GM19468 (cell line): ENCODE data around the gene DGKB.

Experiments used
- ATAC-seq: cut with Tn5 transposase; IDR thresholded peaks from one replicate; pipeline ENCODE4 v1.9.1; 2021; ENCODE audit warnings: mild to moderate bottlenecking, moderate library complexity, moderate number of reproducible peaks; ENCODE audit not compliant: unreplicated experiment; ENCODE audit errors: extremely low read depth

DGKB gene

DNA sequence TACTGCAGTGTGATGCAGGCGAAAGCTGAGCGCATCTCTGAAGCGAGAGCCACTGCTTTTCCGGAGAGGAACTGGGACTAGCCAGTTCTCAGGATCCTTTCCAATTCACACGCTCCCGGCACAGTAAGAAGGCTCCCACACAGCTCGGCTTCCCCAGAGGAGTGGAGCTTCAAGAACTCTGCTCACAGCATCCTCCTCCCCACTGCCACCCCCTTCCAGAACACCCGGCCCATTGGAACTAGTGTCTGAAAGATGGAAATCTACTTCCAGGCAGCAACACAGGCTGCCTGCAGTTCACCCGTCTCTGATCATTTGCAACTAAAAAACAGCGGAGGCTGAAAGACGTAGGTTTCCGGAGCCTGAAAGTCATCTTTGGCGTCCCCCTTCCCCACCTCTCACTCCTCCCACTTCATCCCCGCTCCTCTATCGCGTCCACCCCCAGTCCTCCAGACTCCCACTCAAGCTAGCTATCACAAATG lies at the start of gene DGKB:
Gene DGKB, minus strand, starts transcription at position 163 of the 479 bp plus-strand sequence.
- no peak for ATAC-seq

DNA sequence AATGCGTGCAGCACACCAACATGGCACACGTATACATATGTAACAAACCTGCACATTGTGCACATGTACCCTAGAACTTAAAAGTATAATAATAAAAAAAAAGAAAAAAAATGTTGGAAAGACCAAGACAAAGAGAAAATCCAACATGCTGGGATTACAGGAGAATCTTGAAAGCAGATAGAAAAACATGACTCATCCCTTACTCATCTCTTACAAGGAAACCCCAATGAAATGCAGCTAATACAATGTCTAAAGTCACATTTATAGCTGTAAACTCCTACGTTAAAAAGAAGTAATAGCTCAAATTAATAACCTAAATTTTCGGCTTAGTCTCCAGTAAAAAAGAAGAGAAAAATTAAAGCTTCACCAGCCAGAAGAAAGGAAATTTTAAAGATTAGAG lies 47.5 kb upstream of the DGKB start:
- no peak for ATAC-seq

DNA sequence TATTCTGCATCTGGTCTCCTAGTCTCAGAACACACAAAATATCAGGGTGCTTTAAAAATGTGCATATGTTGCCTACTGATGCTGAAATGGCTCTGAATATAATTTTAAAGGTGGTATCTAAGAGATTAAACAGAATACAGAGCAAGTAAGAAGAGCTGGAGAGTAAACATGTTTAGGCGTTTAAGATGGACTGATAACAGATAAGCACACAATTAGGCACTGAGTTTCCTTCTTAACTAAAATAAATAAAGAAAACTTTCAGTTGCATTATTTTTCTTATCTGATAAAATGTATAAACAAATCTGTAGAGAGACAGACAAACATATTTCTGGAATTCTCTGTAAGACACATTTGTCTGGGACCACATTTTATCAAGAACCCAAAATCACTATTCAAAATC lies 35.6 kb upstream of the DGKB start:
- no peak for ATAC-seq

DNA sequence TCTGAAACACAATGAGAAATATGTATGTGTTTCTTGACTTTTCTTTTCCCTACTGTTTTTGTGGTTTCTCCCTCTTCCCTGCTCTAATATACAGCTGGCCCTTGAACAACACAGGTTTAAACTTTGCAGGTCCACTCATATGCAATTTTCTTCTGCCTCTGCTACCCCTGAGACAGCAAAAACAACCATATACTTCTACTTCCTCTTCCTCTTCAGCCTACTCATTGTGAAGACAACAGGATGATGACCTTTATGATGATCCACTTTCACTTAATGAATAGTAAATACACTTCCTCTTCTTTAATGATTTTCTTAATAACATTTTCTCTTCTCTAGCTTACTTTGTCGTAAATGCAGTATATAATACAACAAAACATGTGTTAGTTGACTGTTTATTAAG lies 35.0 kb upstream of the DGKB start:
- ATAC-seq, result no peak

DNA sequence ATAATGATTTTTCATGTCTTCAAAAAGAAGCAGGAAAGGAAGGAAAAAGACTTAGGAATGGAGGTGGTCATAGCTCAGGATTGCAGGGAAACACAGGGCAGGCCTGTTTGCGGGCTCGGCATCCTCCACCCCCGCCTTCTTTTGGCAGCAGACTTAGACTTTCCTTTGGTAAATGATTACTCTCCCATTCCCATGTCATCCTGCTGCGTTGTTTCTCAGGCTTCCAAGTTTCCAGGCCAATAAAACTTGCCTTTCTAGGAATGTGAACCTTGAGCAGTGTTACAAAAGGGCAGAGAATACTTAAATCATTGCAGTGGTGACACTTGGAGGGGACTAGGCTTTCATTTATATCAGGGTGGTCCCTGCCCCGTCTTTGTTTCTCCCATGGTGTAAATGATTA lies 34.0 kb upstream of the DGKB start:
- no peak for ATAC-seq

DNA sequence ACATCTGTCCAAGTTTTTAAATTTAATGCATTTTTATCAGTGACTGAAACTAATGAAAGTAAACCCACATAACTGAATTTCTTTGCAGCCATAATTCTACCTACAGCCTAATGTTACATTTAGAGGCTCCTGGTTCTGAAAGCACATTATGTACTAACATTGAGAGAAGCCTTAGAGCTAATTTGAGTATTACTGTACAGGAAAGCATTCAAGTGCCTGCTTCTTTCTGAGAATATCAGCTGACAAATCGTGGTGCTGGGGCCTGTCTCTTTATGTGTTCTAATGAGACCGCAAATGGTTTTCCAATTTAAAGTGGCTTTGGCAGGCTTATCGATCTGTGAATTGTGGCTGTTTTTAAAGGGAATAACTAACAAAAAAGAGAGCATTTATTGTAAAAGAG lies 32.3 kb upstream of the DGKB start:
- no peak for ATAC-seq

DNA sequence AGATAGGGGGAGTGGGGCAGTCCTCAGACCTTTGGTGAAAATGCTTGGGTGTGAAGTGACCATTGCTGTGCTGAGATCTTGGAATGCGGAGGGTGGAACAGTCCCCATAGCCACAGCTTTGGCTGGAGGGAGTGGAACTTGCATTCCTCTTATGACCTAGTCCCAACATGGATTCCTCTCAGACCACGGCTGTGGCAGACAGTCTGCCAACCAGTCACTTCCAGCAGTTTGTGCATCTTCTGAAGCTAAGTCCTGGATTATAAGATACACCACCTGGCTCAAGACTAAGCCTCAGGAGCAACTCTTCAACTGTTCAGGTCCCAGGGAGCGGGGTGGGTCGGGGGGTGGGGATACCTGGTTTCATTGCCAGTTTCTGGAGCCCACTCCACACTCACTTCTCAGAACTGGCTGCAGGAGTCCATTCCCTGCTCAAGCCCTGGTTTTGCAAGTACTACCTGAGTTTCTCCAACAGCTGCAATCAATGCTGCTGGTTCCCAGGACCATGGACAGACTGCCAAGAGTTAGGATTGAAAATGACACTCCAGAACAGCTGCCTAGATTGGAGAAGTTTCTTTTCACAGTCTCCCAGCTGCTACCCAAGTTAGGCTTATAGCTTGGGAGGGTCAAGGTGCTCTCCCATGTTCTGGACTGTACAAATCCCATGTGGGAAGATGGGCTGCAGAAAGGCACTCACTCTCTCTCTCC lies 29.1 kb upstream of the DGKB start:
- no peak for ATAC-seq

DNA sequence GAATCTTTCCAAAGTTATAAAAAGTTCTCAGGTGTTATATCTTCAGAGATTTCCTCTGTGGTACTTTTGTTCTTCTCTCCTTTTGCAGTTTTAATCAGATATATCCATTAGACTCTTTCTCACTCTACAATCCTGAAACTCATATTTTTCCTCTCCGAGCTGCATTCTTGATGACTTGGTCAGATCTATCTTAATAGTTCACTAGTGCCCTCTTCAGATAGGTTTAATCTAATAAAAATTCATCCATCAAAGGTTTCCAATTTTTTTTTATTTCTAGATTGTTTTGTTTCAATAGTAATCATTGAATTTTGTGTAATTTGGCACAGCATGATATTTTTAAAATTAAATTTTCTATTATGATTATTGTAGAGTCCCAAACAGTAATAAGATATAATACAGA lies 21.8 kb upstream of the DGKB start:
- ATAC-seq, result no peak

DNA sequence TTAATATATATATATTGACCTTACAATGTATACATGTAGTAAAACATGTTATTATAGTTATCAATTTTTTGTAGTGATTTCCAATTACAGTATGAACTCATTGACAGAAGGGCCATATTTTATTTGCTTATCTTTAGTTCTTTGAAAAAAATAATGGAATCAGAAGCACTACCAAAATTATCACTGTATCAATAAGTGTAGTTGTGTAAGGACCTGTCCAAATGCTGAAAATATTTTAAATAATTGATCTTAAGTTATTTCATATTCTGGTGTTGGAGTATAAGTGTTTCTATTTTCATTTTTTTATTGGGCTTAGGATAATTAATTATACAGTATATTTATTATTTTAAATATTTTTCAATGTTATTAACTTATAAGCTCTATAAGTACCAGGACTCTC lies 8.5 kb upstream of the DGKB start:
- ATAC-seq, result no peak

DNA sequence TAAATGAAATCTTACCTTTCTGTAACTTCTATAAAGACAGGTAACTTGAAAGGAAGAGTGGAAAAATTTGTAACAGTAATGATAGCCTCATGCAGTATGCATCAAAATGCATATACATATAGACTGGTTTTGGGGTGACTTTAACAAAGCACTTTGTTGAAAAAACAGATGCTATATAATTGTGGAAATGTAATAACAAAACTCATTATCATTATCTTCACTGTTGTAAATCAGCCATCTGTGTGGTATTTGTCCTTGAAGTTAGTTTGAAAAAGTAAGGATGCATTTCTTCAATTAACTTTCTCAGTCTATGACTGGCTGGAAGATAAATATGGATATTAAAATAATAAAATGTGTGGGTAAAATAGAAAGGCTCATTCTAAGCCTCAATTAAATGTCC lies 6.1 kb upstream of the DGKB start:
- no peak for ATAC-seq

DNA sequence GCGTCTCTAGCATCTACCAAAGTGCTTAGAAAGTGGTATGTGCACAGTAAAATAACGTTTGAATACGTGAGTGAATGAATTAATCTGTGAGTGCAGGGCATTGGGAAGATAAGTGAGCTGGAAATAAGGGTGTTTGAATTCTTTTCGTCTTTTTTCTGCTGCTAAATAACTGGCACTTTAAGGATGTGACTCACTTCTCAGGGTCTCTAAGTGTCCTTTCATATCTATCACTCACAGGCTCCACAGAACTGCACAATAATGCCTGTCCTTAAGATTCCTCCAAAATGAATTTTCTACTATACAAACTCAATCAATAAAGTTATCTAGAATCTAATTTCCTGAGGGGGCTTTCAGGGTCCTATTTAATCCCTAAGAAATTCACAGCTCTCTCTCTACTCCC lies 3.2 kb upstream of the DGKB start:
- no peak for ATAC-seq

DNA sequence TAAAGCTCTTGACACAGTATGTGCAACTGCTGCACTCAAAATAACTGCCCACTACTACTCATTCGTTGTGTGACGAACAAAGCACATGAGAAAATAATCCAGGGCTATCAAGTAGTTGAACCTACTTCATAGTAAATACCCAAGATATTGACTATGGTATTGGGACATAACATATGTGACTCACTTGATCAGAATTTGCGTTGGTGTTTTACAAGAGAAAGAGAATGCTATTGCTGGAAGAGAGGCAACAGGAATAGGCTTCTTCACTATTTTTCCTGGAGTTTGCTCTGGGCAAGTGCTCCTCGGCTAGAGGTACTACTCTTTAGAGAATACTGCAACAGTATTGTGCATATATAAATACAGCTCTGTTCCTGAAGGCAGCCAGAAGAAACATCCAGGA lies 2.5 kb downstream of the DGKB start:
- no peak for ATAC-seq

DNA sequence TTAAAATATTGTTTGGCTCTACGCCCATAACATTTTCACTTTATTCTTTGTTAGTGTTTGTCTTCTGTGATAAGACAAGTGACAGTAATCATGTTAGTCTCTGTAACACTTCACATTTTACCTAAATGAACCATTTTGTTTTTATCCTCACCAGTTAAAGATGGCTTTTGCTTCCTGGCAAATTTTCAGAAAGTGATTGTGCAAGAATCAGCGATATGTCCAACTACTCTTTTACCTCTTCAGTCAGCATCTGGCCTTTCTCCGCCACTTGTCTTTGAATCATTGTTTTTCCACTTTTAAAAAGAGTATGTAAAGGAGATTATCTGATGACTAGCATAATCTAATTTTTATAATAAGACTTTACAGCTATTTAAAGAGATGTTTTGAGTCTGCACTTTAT lies 3.5 kb downstream of the DGKB start:
- ATAC-seq, result no peak

DNA sequence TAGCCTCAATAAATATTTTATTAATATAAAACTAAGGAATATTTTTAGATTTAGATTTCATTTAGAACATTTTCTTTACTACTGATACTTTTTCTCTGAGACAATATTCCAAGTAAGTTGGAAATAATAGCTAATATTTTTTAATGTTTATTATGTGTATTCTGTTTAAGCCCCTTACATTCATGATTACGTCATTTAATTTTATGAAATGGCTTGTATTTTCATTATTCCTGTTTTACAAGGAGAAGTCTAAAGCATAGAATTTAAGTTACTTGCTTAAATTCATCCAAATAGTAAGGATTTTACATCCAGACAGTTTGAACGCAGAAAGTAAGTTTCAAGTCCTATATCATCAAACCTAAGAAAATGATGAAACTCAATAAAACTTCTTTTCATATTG lies 6.1 kb downstream of the DGKB start:
- ATAC-seq, result no peak

DNA sequence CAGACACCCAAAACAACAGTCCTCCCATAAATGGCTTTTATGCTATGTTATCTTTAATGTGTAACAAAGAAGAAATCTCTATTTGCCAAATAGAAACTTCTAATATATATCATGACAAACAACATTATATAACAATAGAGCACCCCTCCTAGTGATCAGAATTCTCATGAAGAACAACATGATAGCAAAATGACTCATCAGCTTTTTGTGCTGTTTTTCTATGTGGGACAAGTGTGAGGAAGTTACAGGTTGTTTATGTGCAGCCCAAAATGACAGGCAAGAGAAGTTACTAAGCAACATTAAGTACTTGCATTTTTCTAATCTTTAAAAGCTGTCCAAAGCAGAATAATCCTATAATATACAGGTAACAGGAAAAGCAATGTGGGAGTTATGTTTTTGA lies 7.7 kb downstream of the DGKB start:
- ATAC-seq, result no peak

DNA sequence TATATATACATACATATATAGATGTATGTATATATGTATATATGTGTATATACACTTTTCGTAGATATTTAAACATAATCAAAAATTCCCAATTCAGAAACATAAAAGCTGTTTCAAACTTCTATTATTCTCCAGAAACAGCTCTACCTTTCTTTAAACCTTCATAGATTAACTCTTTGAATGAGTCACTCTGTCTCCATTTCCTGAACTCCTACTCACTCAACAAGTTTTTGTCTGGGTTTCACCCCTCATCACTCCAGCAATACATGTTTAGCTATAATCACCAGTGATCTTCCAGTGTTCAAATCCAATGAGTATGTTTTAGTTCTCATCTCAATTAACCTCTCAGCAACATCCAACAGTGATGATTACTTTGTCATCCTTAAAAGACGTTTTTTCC lies 9.6 kb downstream of the DGKB start:
- no peak for ATAC-seq

DNA sequence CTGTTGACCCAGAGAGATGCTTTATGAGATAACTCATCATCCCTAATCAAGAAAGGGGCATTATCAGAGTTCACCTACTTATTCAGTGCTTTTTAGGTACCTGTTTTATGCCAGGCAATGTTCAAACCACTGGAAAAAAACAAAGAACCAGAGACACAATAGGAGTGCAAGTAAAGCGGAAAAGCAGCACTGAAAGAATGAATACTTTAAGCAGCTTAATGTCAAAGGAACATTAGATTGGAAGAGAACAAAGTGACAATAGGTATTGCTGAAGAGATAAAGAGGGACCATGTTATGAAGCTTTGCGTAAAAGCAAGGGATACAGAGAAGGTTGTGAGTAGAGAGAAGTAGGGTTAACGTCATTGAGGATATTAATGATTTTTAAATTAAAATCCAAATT lies 11.3 kb downstream of the DGKB start:
- ATAC-seq, result no peak

DNA sequence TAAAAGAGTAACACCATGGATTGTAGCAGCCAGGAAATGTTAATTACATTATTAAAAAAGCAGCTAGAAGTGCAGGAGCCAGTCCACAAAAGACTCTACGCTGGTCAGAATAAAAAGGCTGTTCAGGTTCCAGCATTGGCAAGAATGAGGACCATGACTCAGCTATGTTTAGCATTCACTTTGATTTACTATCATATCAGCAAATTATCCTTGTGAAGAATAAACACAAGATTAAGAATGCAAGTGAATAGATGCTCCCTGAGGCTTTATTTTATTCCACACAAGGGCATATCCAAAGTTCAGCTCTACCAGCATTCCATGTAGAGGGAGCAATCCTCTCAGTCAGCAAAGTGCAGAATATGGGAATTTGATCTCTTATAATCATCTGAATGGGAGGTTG lies 13.6 kb downstream of the DGKB start:
- no peak for ATAC-seq

DNA sequence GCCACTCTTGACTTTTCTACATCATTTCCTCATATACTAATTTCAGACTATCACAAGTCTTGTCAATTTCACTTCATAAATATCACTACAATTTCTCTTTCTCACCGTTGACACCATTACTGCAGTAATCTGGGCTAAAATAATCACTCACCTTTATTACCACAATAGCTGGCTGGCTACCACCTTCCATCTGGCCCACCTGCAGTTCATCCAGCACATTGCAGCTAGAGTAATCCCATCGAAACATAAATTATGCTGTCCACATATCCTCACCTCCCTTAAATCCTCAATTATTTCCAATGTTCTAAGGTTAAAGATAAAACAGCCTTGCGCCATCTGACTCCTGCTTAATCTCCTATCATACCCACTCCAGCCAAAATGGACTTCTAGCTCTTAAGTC lies 16.0 kb downstream of the DGKB start:
- no peak for ATAC-seq

DNA sequence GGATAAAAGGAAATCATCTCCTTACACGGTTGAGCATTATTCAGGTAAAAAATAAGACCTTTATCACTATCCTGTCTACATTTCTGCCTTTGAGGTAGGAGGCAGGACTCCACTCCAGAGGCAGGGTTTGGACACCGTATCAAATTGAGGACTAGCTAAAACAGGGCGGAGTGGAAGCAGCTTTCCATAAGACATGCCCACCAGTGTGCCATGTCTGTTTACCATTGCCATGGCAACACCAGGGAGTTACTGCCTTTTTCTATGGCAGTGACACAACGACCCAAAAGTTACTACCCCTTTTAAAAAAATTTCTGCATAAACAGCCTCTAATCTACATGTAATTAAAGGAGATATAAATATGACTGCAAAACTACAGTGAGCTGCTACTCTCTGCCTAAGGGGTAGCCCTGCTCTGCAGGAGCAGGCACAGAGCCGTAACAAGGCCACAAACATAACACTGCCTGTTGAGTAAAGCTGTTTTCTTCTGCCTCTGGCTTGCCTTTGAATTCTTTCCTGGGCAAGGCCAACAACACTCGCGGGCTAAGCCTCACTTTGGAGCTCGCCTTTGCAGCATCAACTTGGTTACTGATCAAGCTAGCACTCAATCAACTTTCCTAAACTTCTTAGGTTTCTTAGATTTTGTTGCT lies 26.5 kb downstream of the DGKB start:
- no peak for ATAC-seq

DNA sequence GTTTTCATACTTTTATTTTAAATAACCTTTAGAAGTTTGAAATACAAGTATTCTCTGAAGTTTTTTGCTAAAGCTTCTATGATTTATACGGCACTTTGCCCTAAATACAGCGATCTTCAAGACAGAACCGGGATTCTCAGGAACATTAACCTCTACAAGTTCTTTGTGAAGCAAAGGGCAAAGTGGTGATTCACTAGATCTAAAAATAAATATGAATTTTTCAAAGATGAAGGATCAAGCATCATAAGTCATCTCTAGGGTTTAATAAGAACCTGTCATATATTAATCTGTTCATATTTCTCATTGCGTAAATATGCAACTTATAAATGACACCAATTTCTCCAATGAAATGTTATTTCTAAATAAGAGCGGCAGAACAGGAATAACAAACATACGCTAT lies 30.7 kb downstream of the DGKB start:
- ATAC-seq, result no peak

DNA sequence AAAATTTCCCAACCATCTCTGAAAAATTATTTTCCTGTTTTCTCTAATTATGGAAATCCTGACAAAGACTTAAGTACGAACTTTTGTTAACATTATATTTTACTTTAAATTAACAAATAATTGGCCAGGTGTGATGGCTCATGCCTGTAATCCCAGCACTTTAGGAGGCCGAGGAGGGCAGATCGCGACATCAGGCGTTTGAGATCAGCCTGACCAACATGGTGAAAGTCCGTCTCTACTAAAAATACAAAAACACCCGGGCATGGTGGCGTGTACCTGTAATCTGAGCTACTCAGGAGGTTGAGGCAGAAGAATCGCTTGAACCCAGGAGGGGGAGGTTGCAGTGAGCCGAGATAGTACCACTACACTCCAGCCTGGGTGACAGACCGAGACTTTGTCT lies 32.2 kb downstream of the DGKB start:
- no peak for ATAC-seq
